Inferior parietal cortex (tissue), 1 donor: ENCODE measurements around the gene PCDHA4.
"Not testable (repeated sequence)": the region's sequence is repeated elsewhere in the genome, so short reads cannot be mapped to it uniquely, and the experiment has no call there.

ENCODE experiments used
- DNase-seq: peaks from one replicate; pipeline ENCODE4 v3.0.0-alpha.2; 2016; ENCODE audit errors: extremely low spot score

Gene PCDHA4

GRCh38 chr5:140806834-140807775 is at the start of gene PCDHA4:
Gene PCDHA4 (plus strand): TSS chr5:140807068.
- peak; percentile 58 for DNase-seq

GRCh38 chr5:140764177-140764973 is 42.5 kb upstream of the PCDHA4 start:
- no peak for DNase-seq

- no peak for DNase-seq
Measured at GRCh38 chr5:140767444-140767843, 39.4 kb upstream of the PCDHA4 start.

GRCh38 chr5:140780512-140780911 is 26.4 kb upstream of the PCDHA4 start:
- DNase-seq, result no peak

DNA sequence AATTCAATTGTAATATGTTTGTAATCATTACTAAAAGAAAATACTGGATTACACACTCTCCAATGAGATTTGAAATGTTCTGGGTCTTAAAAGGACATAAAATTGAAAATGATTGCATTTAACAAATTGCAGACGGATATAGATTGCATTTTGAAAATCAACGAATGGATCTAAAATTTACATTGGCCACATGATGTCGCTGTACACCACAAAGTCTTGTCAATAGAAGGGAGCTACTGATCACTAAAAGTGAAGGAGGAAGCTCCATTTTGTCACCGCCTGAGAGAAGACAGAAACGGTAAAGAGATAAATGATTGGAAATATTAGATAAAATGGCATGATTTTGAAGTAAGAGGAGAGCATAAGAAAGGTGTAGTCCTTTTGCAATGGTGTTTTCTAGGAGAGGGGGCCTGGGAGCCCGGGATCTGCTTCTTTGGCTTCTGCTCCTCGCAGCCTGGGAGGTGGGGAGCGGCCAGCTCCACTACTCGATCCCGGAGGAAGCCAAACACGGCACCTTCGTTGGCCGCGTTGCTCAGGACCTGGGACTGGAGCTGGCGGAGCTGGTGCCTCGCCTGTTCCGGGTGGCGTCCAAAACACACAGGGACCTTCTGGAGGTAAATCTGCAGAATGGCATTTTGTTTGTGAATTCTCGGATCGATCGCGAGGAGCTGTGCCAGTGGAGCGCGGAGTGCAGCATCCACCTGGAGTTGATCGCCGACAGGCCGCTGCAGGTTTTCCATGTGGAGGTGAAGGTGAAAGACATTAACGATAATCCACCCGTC is 20.8 kb upstream of the PCDHA4 start, which contains the start of gene PCDHA1:
TSS of gene PCDHA1 (plus strand) at position 236 of the 782 bp plus-strand sequence.
- peak; percentile 2 for DNase-seq

DNA sequence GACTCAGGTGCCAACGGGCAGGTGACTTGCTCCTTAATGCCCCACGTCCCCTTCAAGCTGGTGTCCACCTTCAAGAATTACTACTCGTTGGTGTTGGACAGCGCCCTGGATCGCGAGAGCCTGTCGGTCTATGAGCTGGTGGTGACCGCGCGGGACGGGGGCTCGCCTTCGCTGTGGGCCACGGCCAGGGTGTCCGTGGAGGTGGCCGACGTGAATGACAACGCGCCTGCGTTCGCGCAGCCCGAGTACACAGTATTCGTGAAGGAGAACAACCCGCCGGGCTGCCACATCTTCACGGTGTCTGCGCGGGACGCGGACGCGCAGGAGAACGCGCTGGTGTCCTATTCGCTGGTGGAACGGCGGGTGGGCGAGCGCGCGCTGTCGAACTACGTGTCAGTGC is 19.4 kb upstream of the PCDHA4 start:
- not testable (repeated sequence) for DNase-seq

DNA sequence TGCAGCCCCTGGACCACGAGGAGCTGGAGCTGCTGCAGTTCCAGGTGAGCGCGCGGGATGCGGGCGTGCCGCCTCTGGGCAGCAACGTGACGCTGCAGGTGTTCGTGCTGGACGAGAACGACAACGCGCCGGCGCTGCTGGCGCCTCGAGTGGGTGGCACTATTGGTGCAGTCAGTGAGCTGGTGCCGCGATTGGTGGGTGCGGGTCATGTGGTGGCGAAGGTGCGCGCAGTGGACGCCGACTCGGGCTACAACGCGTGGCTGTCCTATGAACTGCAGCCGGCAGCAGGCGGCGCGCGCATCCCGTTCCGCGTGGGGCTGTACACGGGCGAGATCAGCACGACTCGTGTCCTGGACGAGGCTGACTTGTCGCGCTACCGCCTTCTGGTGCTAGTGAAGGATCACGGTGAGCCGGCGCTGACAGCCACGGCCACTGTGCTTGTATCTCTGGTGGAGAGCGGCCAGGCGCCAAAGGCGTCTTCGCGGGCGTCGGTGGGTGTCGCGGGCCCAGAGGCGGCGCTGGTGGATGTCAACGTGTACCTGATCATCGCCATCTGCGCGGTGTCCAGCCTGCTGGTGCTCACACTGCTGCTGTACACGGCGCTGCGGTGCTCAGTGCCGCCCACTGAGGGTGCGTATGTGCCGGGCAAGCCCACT is 18.9 kb upstream of the PCDHA4 start:
- not testable (repeated sequence) for DNase-seq

DNA sequence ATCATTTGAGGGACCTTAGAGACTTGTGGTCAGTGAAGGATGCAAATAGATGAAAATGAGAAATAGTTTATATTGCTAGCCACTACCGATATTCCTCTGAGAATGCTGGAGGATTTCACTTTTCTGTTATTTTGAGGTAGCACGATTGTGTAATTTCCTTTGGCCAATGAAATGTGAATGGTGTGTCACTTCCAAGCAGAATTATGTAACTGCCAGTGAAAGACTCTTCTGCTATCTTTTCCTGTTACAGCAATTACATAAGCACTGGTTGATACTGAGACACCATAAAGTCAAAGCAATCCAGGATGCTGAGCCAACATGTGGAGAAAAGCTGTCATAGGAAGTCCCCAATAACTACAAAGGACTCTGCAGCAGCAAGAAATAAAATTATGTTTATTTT is 15.8 kb upstream of the PCDHA4 start:
- no peak for DNase-seq

DNA sequence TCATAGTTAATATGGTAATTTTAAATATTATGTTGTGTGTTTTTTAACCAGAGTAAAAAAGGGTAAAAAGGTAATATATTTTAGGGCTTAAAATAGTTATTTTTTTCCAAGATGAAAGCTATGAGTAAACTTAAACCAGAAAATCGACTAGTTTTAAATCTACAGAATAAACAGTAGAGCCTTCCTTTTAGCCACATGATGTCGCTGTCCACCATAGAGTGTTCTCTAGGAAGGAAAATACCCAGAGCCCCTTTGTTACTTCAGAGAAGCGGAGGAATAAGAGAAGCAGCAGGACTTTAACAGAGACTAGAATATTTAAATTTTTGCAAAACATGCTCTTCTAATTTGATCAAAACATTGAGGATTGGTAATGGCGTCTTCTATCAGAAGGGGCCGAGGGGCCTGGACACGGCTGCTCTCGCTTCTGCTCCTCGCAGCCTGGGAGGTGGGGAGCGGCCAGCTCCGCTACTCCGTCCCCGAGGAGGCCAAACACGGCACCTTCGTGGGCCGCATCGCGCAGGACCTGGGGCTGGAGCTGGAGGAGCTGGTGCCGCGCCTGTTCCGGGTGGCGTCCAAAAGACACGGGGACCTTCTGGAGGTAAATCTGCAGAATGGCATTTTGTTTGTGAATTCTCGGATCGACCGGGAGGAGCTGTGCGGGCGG is 12.1 kb upstream of the PCDHA4 start, which contains the start of gene PCDHA2:
TSS of gene PCDHA2 (plus strand) at position 258 of the 664 bp plus-strand sequence.
- peak; percentile 22 for DNase-seq

DNA sequence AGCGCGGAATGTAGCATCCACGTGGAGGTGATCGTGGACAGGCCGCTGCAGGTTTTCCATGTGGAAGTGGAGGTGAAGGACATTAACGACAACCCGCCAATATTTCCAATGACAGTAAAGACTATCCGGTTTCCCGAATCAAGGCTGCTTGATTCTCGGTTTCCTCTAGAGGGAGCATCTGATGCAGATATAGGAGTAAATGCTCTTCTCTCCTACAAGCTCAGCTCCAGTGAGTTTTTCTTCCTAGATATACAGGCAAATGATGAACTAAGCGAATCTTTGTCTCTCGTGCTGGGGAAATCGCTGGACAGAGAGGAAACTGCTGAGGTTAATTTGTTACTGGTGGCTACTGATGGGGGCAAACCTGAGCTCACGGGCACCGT is 11.6 kb upstream of the PCDHA4 start:
- peak; percentile 5 for DNase-seq

DNA sequence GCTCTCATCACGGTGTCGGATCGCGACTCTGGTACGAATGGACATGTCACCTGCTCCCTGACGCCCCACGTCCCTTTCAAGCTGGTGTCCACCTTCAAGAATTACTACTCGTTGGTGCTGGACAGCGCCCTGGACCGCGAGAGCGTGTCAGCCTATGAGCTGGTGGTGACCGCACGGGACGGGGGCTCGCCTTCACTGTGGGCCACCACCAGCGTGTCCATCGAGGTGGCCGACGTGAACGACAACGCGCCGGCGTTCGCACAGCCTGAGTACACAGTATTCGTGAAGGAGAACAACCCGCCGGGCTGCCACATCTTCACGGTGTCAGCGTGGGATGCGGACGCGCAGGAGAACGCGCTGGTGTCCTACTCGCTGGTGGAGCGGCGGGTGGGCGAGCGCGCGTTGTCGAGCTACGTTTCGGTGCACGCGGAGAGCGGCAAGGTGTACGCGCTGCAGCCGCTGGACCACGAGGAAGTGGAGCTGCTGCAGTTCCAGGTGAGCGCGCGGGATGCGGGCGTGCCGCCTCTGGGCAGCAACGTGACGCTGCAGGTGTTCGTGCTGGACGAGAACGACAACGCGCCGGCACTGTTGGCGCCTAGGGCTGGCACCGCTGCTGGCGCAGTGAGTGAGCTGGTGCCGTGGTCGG is 10.7 kb upstream of the PCDHA4 start:
- not testable (repeated sequence) for DNase-seq

- DNase-seq, result no peak
Measured at GRCh38 chr5:140796718-140797095, 10.2 kb upstream of the PCDHA4 start.

DNA sequence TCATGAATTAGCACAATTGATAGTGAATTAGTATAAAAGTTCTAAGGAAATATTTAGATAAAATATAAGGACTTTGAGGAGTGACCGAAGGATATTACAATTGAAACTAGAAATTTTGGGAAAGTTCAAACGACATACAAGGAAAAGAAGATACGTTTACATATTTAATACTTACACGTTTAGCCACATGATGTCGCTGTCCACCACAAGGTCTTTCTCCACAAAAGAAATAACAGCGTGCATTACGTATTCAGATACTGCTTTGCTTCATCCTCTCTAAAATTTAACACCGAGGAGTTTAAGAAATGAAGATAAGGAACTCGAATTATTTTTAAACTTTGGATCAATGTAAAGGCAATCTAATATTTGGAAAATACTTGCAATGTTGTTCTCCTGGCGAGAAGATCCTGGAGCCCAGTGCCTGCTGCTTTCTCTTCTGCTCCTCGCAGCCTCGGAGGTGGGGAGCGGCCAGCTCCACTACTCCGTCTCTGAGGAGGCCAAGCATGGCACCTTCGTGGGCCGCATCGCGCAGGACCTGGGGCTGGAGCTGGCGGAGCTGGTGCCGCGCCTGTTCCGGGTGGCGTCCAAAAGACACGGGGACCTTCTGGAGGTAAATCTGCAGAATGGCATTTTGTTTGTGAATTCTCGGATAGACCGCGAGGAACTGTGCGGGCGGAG is 5.9 kb upstream of the PCDHA4 start, which contains the start of gene PCDHA3:
TSS of gene PCDHA3 (plus strand) at position 242 of the 678 bp plus-strand sequence.
- DNase-seq, result peak; percentile 45

DNA sequence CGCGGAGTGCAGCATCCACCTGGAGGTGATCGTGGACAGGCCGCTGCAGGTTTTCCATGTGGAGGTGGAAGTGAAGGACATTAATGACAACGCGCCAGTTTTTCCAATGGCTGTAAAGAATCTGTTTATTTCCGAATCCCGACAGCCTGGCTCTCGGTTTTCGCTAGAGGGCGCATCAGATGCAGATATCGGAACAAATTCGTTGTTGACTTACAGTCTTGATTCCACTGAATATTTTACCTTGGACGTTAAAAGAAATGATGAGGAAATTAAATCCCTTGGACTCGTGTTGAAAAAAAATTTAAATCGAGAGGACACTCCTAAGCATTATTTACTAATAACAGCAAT is 5.4 kb upstream of the PCDHA4 start:
- DNase-seq, result peak; percentile 26

GRCh38 chr5:140802381-140802780 is 4.5 kb upstream of the PCDHA4 start:
- DNase-seq, result not testable (repeated sequence)

DNA sequence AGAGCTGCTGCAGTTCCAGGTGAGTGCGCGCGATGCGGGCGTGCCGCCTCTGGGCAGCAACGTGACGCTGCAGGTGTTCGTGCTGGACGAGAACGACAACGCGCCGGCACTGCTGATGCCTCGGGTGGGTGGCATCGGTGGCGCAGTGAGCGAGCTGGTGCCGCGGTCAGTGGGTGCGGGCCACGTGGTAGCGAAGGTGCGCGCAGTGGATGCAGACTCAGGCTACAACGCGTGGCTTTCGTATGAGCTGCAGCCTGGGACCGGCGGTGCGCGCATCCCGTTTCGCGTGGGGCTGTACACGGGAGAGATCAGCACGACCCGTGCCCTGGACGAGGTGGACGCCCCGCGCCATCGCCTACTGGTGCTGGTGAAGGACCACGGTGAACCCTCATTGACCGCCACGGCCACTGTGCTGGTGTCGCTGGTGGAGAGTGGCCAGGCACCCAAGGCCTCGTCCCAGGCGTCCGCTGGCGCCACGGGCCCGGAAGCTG is 4.0 kb upstream of the PCDHA4 start:
- DNase-seq, result no peak

GRCh38 chr5:140808241-140808888 is 1.5 kb downstream of the PCDHA4 start:
- DNase-seq, result not testable (repeated sequence)

GRCh38 chr5:140808889-140809291 is 2.0 kb downstream of the PCDHA4 start:
- no peak for DNase-seq
